ENCODE measurements around the gene APOBEC3G. TPM values are rescaled to one million over a fixed set of nuclear protein-coding genes. Genes with fewer than 3 reads are reported as not detected.
A peak's percentile ranks its signal among the peaks of the same experiment; 100 is the strongest.
"Not testable (repeated sequence)": the region's sequence is repeated elsewhere in the genome, so short reads cannot be mapped to it uniquely, and the experiment has no call there.

The APOBEC3G gene
- total RNA-seq = 4.6 and 4.8 TPM in 2 replicates
- 1.2 and 1.3 TPM in 2 replicates for polyA plus RNA-seq

DNA sequence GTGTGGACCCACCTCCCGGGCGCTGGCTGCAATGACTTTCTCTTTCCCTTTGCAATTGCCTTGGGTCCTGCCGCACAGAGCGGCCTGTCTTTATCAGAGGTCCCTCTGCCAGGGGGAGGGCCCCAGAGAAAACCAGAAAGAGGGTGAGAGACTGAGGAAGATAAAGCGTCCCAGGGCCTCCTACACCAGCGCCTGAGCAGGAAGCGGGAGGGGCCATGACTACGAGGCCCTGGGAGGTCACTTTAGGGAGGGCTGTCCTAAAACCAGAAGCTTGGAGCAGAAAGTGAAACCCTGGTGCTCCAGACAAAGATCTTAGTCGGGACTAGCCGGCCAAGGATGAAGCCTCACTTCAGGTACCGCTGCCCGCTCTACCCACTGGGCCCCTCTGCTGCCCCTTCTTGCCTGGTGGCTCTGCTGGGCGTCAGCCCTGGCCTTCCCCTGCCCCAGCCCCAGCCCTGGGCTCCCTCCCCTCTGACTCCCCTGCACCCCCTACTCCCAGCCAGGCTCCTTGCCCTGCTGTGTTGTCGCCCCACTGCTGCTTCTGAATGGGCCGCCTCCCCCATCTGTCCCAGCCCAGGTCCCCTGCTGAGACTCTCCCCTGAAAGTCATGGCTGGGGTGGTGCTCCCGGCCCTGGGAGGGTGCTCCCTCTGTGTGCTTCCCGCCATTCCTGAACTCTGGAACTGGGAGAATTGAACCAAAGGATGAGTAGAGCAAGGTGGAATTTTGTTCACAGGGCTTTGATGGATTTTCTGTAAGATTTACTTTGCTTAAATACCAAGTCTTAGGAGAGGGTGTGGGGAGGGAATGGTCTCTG, at the start of gene APOBEC3G:
Gene APOBEC3G (plus strand): TSS at position 250 of the 815 bp plus-strand sequence. CDS start 87 bp downstream, at position 337.
- DNase-seq (ENCODE audit: low spot score); H3K27ac ChIP-seq; H3K9me2 ChIP-seq (replicated peaks; ENCODE audit: insufficient read depth); H3K4me3 ChIP-seq; H3K27me3 ChIP-seq; H3K4me1 ChIP-seq (ENCODE audit: insufficient read depth); H3K36me3 ChIP-seq (replicated peaks; ENCODE audit: insufficient read depth, low read depth); H3K79me2 ChIP-seq; H4K20me1 ChIP-seq (ENCODE audit: insufficient read depth, poor library complexity, severe bottlenecking); H3K9me3 ChIP-seq (ENCODE audit: low read depth): not testable (repeated sequence)
- peak within 1 kb of the TSS; percentile 54 for H2AFZ ChIP-seq
- WGBS (ENCODE audit: low lambda C conversion rate, missing lambda C conversion rate) = 49% methylated on average over 12 of the region's 17 CpGs
- peak within 1 kb of the TSS; percentile 74 for H3K4me2 ChIP-seq

DNA sequence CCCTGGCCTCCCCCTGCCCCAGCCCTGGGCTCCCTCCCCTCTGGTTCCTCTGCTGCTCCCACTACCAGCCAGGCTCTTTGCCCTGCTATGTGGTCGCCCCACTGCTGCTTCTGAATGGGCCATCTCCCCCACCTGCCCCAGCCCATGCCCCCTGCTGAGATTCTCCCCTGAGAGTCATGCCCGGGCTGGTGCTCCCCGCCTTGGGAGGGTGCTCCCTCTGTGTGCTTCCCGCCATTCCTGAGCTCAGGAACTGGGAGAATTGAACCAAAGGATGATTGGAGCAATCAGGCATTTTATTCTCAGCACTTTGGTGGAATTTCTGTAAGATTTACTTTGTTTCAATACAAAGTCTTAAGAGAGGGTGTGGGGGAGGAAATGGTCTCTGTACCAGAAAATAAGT, 49.4 kb upstream of the APOBEC3G start:
- no peaks in the 10 kb centered on the region for H3K36me3 ChIP-seq (replicated peaks; ENCODE audit: insufficient read depth, low read depth)
- H3K4me2 ChIP-seq = no peak overlapping the region
- no peaks in the 10 kb centered on the region for H4K20me1 ChIP-seq (ENCODE audit: insufficient read depth, poor library complexity, severe bottlenecking)
- no peak overlapping the region for H3K4me3 ChIP-seq
- H2AFZ ChIP-seq = no peak overlapping the region
- no peaks in the 10 kb centered on the region for H3K9me3 ChIP-seq (ENCODE audit: low read depth)
- H3K27ac ChIP-seq = no peak overlapping the region
- no peak for DNase-seq (ENCODE audit: low spot score)
- H3K79me2 ChIP-seq = no peaks in the 10 kb centered on the region
- H3K9me2 ChIP-seq (replicated peaks; ENCODE audit: insufficient read depth) = no peaks in the 10 kb centered on the region
- TF ChIP-seq EZH2phosphoT487 (IDR thresholded peaks at IDR 0.05; ENCODE audit: low read depth, severe bottlenecking, unreplicated experiment) (no peak), EZH2 (IDR thresholded peaks at IDR 0.05; ENCODE audit: borderline replicate concordance) (no peak)
- TF ChIP-seq, protein P1, sequence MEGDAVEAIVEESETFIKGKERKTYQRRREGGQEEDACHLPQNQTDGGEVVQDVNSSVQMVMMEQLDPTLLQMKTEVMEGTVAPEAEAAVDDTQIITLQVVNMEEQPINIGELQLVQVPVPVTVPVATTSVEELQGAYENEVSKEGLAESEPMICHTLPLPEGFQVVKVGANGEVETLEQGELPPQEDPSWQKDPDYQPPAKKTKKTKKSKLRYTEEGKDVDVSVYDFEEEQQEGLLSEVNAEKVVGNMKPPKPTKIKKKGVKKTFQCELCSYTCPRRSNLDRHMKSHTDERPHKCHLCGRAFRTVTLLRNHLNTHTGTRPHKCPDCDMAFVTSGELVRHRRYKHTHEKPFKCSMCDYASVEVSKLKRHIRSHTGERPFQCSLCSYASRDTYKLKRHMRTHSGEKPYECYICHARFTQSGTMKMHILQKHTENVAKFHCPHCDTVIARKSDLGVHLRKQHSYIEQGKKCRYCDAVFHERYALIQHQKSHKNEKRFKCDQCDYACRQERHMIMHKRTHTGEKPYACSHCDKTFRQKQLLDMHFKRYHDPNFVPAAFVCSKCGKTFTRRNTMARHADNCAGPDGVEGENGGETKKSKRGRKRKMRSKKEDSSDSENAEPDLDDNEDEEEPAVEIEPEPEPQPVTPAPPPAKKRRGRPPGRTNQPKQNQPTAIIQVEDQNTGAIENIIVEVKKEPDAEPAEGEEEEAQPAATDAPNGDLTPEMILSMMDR (IDR thresholded peaks at IDR 0.05; ENCODE audit: poor library complexity) = no peak
- H3K4me1 ChIP-seq (ENCODE audit: insufficient read depth) = no peaks in the 10 kb centered on the region
- no peaks in the 10 kb centered on the region for H3K27me3 ChIP-seq
- WGBS (ENCODE audit: low lambda C conversion rate, missing lambda C conversion rate) = 94% methylated on average over 3 of the region's 4 CpGs

DNA sequence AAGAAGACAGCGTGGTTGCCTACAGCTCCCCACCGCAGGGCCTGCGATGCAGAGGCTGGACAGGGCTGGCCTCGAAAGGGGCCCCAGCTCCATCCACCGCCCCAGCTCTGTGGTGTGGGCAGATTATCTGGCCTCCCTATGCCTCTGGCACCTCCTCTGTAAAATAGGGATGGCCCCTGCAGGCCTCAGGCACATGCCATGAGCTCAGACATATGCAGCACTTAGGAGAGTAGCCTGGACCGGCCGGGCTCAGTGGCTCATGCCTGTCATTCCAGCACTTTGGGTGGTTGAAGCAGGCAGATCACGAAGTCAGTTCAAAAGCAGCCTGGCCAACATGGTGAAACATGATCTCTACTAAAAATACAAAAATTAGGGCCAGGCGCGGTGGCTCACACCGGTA, 48.8 kb upstream of the APOBEC3G start:
- 69% methylated on average over 11 of the region's 11 CpGs for WGBS (ENCODE audit: low lambda C conversion rate, missing lambda C conversion rate)
- no peak overlapping the region for H3K4me2 ChIP-seq

DNA sequence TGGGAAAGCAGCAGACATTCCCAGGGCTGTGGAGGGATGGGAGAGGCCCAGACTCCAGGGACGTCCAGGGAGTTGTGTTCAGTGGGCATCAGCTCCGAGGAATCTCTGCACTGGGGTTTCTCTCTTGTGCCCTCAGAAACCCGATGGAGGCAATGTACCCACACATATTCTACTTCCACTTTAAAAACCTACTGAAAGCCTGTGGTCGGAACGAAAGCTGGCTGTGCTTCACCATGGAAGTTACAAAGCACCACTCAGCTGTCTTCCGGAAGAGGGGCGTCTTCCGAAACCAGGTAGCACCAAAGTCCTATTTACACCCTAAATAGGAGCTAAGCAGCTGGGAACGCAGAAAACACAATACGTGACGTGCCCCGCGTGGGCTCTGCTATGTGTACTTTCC, 47.8 kb upstream of the APOBEC3G start:
- Histone ChIP-seq H3K9me2 (replicated peaks; ENCODE audit: insufficient read depth) (no peaks in the 10 kb centered on the region), H3K4me2 (no peak overlapping the region), H3K9me3 (ENCODE audit: low read depth) (no peaks in the 10 kb centered on the region), H3K4me1 (ENCODE audit: insufficient read depth) (no peaks in the 10 kb centered on the region), H3K79me2 (no peaks in the 10 kb centered on the region), H3K27me3 (no peaks in the 10 kb centered on the region), H3K4me3 (no peak overlapping the region), H2AFZ (no peak overlapping the region), H3K36me3 (replicated peaks; ENCODE audit: insufficient read depth, low read depth) (no peaks in the 10 kb centered on the region), H3K27ac (no peak overlapping the region), H4K20me1 (ENCODE audit: insufficient read depth, poor library complexity, severe bottlenecking) (no peaks in the 10 kb centered on the region)
- WGBS (ENCODE audit: low lambda C conversion rate, missing lambda C conversion rate) = 94% methylated on average over 13 of the region's 13 CpGs
- TF ChIP-seq EZH2 (IDR thresholded peaks at IDR 0.05; ENCODE audit: borderline replicate concordance) = no peak
- TF ChIP-seq, protein P1 (IDR thresholded peaks at IDR 0.05; ENCODE audit: poor library complexity) = no peak
- TF ChIP-seq EZH2phosphoT487 (IDR thresholded peaks at IDR 0.05; ENCODE audit: low read depth, severe bottlenecking, unreplicated experiment) = no peak
- no peak for DNase-seq (ENCODE audit: low spot score)

More for the DNA sequence above, 48.8 kb upstream of the APOBEC3G start:
- Histone ChIP-seq H2AFZ (no peak overlapping the region), H3K27me3 (no peaks in the 10 kb centered on the region), H3K9me3 (ENCODE audit: low read depth) (no peaks in the 10 kb centered on the region), H3K36me3 (replicated peaks; ENCODE audit: insufficient read depth, low read depth) (no peaks in the 10 kb centered on the region), H3K27ac (no peak overlapping the region), H3K9me2 (replicated peaks; ENCODE audit: insufficient read depth) (no peaks in the 10 kb centered on the region), H4K20me1 (ENCODE audit: insufficient read depth, poor library complexity, severe bottlenecking) (no peaks in the 10 kb centered on the region), H3K4me3 (no peak overlapping the region), H3K4me1 (ENCODE audit: insufficient read depth) (no peaks in the 10 kb centered on the region), H3K79me2 (no peaks in the 10 kb centered on the region)
- TF ChIP-seq, protein P1 (IDR thresholded peaks at IDR 0.05; ENCODE audit: poor library complexity) = no peak
- TF ChIP-seq EZH2phosphoT487 (IDR thresholded peaks at IDR 0.05; ENCODE audit: low read depth, severe bottlenecking, unreplicated experiment) = no peak
- TF ChIP-seq EZH2 (IDR thresholded peaks at IDR 0.05; ENCODE audit: borderline replicate concordance) = no peak
- DNase-seq (ENCODE audit: low spot score) = no peak
